Kidney (tissue), 14 donors: ENCODE data around the gene GAA. TPM values are rescaled to one million over a fixed set of nuclear protein-coding genes. Genes with fewer than 3 reads are reported as not detected.

ENCODE experiments used
- DNase-seq, 5 donors: peaks; one replicate each; pipeline ENCODE4 v3.0.0-alpha.2; 2013 to 2020
- FAIRE-seq: peaks from 2 replicates; lab custom pipeline; 2012; peaks lifted over from hg19 to GRCh38; lab: Jason Lieb, UNC
- H3K27ac ChIP-seq, 2 donors: one replicate each; pipeline ENCODE4 v1.7.0; 2013; ENCODE audit warnings: low read depth in 2 of 2, low read length in 2 of 2, inconsistent platforms in 1 of 2
- H3K27me3 ChIP-seq: one replicate; pipeline ENCODE4 v1.7.1; 2013; ENCODE audit warnings: low read length, inconsistent platforms; ENCODE audit not compliant: control insufficient read depth, insufficient read depth
- H3K36me3 ChIP-seq, 3 donors: one replicate each; pipeline versions ENCODE4 v1.7.0 to v1.7.1; 2013; ENCODE audit warnings: low read length in 3 of 3, control low read depth in 1 of 3, inconsistent platforms in 1 of 3; ENCODE audit not compliant: insufficient read depth in 3 of 3, control insufficient read depth in 2 of 3
- H3K4me1 ChIP-seq, 3 donors: one replicate each; pipeline versions ENCODE4 v1.7.0 to v1.7.1; 2013; ENCODE audit warnings: low read length in 3 of 3, inconsistent platforms in 1 of 3, low read depth in 1 of 3; ENCODE audit not compliant: control insufficient read depth in 2 of 3, insufficient read depth in 2 of 3
- H3K4me3 ChIP-seq, 3 donors: one replicate each; pipeline versions ENCODE4 v1.7.0 to v1.8.1; 2013; ENCODE audit warnings: low read length in 3 of 3, control low read depth in 1 of 3, inconsistent platforms in 1 of 3
- H3K9ac ChIP-seq, 3 donors: one replicate each; pipeline versions ENCODE4 v1.7.0 to v1.7.1; 2013; ENCODE audit warnings: low read length in 3 of 3, control low read depth in 1 of 3, inconsistent platforms in 1 of 3
- H3K9me3 ChIP-seq, 3 donors: one replicate each; pipeline versions ENCODE4 v1.7.0 to v1.7.1; 2013; ENCODE audit warnings: low read length in 3 of 3, control low read depth in 1 of 3, inconsistent platforms in 1 of 3; ENCODE audit not compliant: control insufficient read depth in 2 of 3, insufficient read depth in 1 of 3
- intact Hi-C: fragments of 100-400 bp; cut with DNase I; formaldehyde crosslinking; loops from one replicate; pipeline ENCODE4 v1.11.1; 2022
- microRNA-seq: library from miRNA; unstranded; fragments of <30 nt; microRNA quantifications from one replicate; pipeline ENCODE4 v1.2.0, GENCODE V29; 2020
- polyA plus RNA-seq: library from polyadenylated mRNA; stranded (reverse); fragments of 350-450 nt; fragmentation: Illumina TruSeq; extraction: RNeasy Lipid Tissue Mini Kit (QIAGEN cat#74804); gene quantifications from one replicate; pipeline ENCODE4 v1.2.3, GENCODE V29; 2014; ENCODE audit warnings: low read depth, low replicate concordance; ENCODE audit not compliant: insufficient read depth
- total RNA-seq: library from RNA; stranded (reverse); fragmentation: NEBNext Ultra II Directional; extraction: Animal tissue kit (Norgen Biotek cat#: 25700); gene quantifications from one replicate; pipeline ENCODE4 v1.2.1, GENCODE V29; 2021
- TF ChIP-seq, protein P1 (sequence below): IDR thresholded peaks from 3 replicates; pipeline ENCODE4 v1.5.1; 2012; ENCODE audit warnings: mild to moderate bottlenecking, moderate library complexity, borderline replicate concordance; ENCODE audit not compliant: insufficient read depth; ENCODE audit errors: extremely low read depth
- donor health status: control.
- donor health status: control.
- donor health status: control.
- donor health status: control.
- donor health status: control.
- donor health status: DM: yes; HTN: yes; CAD: no.
- donor health status: Normal renal cell carcinoma (clear cell type).

GAA gene
- total and polyA plus RNA-seq, 2 donors from 2014 or later: 62.3 to 78.7 TPM

DNA sequence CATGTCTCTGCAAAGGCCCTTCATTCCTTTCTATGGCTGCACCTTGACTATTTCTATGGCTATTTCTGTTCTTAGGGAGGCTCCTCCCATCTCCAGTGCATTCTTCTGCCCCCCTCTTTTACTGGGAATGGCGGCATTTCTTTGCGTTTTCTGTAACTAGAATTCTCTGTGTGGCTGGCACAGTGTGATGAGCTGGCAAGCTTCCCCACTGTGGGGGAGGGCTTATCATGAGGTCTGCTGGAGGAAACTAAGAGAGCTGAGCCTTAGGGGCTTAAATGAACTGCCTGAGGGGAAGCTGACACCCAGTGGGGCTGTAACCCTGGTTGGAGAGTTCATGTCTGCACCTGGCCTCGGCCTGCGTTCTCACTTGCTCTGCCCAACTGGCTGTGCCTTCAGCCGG lies 67.0 kb downstream of the GAA start:
- no peak overlapping the region for H3K4me3 ChIP-seq
- no peaks in the 10 kb centered on the region for H3K9me3 ChIP-seq
- DNase-seq (peak in 1 of 5 donors; percentile 49), FAIRE-seq (no peak)
- intact Hi-C loops: no loop called here
- no peak overlapping the region for H3K27ac ChIP-seq
- no peaks in the 10 kb centered on the region for H3K27me3 ChIP-seq
- H3K9ac ChIP-seq: no peak overlapping the region
- TF ChIP-seq, protein P1, sequence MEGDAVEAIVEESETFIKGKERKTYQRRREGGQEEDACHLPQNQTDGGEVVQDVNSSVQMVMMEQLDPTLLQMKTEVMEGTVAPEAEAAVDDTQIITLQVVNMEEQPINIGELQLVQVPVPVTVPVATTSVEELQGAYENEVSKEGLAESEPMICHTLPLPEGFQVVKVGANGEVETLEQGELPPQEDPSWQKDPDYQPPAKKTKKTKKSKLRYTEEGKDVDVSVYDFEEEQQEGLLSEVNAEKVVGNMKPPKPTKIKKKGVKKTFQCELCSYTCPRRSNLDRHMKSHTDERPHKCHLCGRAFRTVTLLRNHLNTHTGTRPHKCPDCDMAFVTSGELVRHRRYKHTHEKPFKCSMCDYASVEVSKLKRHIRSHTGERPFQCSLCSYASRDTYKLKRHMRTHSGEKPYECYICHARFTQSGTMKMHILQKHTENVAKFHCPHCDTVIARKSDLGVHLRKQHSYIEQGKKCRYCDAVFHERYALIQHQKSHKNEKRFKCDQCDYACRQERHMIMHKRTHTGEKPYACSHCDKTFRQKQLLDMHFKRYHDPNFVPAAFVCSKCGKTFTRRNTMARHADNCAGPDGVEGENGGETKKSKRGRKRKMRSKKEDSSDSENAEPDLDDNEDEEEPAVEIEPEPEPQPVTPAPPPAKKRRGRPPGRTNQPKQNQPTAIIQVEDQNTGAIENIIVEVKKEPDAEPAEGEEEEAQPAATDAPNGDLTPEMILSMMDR: no peak
- H3K4me1 ChIP-seq: no peaks in the 10 kb centered on the region
- no peaks in the 10 kb centered on the region for H3K36me3 ChIP-seq

DNA sequence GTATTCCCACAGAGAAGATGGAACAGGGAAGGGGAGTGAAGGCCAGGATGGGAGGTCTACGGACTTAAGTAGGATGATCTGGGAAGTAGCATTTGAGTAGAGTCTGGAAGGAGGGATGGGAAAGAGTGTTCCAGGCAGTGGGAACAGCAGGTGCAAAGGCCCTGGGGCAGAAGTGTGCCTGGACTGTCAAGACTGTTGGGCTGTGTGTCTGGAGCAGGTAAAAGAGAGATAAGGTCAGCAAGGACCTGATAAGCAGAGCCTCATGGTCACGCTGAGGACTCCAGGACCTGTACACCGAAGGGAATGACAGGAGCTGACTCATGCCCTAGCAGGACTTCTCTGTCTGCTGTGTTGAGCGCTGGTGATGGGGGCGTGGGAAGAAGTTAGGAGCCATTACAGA lies 67.7 kb downstream of the GAA start:
- DNase-seq (peak in 1 of 5 donors; percentile 29), FAIRE-seq (no peak)
- Histone ChIP-seq H3K9me3 (no peaks in the 10 kb centered on the region), H3K36me3 (no peaks in the 10 kb centered on the region), H3K27ac (no peak overlapping the region), H3K27me3 (no peaks in the 10 kb centered on the region), H3K9ac (no peak overlapping the region), H3K4me3 (no peak overlapping the region), H3K4me1 (no peaks in the 10 kb centered on the region)
- intact Hi-C loops: no loop called here
- TF ChIP-seq, protein P1: no peak

Small RNAs within 50 kb of the gene (microRNA-seq; reads per million reads assigned to microRNA genes)
- not detected for gene MIR1268B

Other genes starting within 250 kb of the GAA start
- 68.0 TPM for gene TBC1D16, start 65.7 kb upstream of the GAA start, total RNA-seq
- gene TBC1D16, start 65.7 kb upstream of the GAA start, polyA plus RNA-seq: 9.1 TPM
- 22.6 TPM for gene CCDC40, start 64.9 kb upstream of the GAA start, total RNA-seq
- 5.1 TPM for gene CCDC40, start 64.9 kb upstream of the GAA start, polyA plus RNA-seq
- gene EIF4A3, start 45.5 kb downstream of the GAA start, total RNA-seq: 75.0 TPM
- gene EIF4A3, start 45.5 kb downstream of the GAA start, polyA plus RNA-seq: 63.6 TPM
- gene CARD14, start 68.4 kb downstream of the GAA start, total RNA-seq: 1.7 TPM
- 0.17 TPM for gene CARD14, start 68.4 kb downstream of the GAA start, polyA plus RNA-seq
- gene SGSH, start 118.8 kb downstream of the GAA start, total RNA-seq: 63.2 TPM
- 25.9 TPM for gene SGSH, start 118.8 kb downstream of the GAA start, polyA plus RNA-seq
- 24.5 TPM for gene SLC26A11, start 118.8 kb downstream of the GAA start, total RNA-seq
- gene SLC26A11, start 118.8 kb downstream of the GAA start, polyA plus RNA-seq: 11.3 TPM
- gene RNF213, start 159.3 kb downstream of the GAA start, total RNA-seq: 276 TPM
- gene RNF213, start 159.3 kb downstream of the GAA start, polyA plus RNA-seq: 43.4 TPM